Natural killer cell treated with Interleukin-12 subunit alpha and Interleukin-12 subunit beta and Interleukin-15 and Interleukin-18, amount 100 ng/mL, for 72 hours (primary cell): ENCODE data around the gene PRELID2. TPM values are rescaled to one million over a fixed set of nuclear protein-coding genes. Genes with fewer than 3 reads are reported as not detected.
"Not testable (repeated sequence)": the region's sequence is repeated elsewhere in the genome, so short reads cannot be mapped to it uniquely, and the experiment has no call there.

Experiments
- ATAC-seq, 2 donors: fragments of 150-1000 bp; cut with Tn5 transposase in 1 of 2; sonication (Bioruptor Pico), chemical (Tn5 transposase) in 1 of 2; 2 replicates each; pipeline ENCODE4 v1.10.0; 2021
- DNase-seq: peaks from one replicate; pipeline ENCODE4 v3.0.0; 2022; ENCODE audit warnings: low spot score
- H3K27ac Mint-ChIP-seq, 2 donors: 1 replicate in 1 of 2; 2 replicates in 1 of 2; pipeline ENCODE4 v1.8.0; 2022; ENCODE audit warnings: mixed read lengths in 2 of 2, mild to moderate bottlenecking in 1 of 2, moderate library complexity in 1 of 2
- H3K27me3 Mint-ChIP-seq, 2 donors: 1 replicate in 1 of 2; 2 replicates in 1 of 2; pipeline ENCODE4 v1.8.0; 2022; ENCODE audit warnings: mixed read lengths in 2 of 2
- H3K36me3 Mint-ChIP-seq: one replicate; pipeline ENCODE4 v1.8.0; 2022; ENCODE audit warnings: mixed read lengths
- H3K4me1 Mint-ChIP-seq, 2 donors: 1 replicate in 1 of 2; 2 replicates in 1 of 2; pipeline ENCODE4 v1.8.0; 2022; ENCODE audit warnings: low read depth in 2 of 2, mixed read lengths in 2 of 2, mild to moderate bottlenecking in 1 of 2
- H3K4me3 Mint-ChIP-seq: one replicate; pipeline ENCODE4 v1.8.0; 2022; ENCODE audit warnings: mixed read lengths
- H3K9me3 Mint-ChIP-seq: 2 replicates; pipeline ENCODE4 v1.8.0; 2022; ENCODE audit warnings: mixed read lengths
- total RNA-seq, 2 donors: library from RNA; stranded (reverse); gene quantifications; one replicate each; pipeline ENCODE4 v1.2.3, GENCODE V29; 2022

PRELID2 gene
- total RNA-seq, result 1 to 10 TPM; 3.3 to 7.9 TPM

DNA sequence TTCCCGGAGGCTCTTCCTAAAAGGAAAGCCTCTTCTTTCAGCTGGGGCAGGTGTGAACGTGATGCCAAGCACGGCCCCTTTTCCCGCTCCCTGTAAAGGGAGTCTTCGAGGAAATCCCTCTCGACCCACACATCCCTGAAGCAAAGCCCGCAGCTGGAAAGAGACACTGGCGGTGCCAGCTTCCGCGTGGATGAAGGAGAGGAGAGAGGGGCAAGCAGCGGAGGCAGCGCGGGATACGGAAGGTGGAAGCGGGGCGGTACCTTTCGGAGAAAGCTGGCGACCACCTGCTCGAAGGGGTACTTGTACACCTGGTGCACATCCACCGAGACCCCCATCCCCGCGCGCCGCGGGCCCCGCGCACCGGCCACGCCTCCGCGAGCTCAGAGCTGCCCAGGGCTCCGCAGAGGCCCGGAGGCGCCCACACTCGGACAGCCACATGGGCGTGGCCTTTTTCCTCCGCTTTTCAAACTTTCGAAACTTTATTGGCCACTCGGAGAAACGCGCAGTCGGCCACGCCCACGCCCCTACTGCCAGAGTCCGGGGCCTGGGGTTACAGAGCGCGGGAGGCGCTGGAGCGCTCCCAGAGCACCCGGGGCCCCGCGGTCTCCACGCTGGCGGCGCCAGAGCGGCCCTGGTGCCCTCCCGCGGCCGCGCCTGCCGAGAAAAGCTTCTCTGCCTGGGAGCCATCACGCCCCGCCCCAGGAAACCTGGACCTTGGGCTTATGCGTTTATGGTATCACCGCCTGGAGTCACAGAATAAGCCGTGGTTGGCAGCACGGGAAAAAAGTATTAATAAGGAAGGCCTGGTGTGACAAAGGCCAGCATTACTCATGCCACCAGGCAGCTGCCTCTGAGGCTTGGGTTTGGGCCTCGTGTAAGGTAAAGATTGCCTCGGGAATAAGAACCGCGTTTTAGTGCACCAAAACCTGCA, at the start of gene PRELID2:
PRELID2 (minus strand) TSS at position 426 of the 931 bp plus-strand sequence; CDS start at position 335, 91 bp downstream.
- no peak within 1 kb of the TSS for H3K27ac Mint-ChIP-seq
- ATAC-seq (peak; percentile 90 to 93), DNase-seq (peak; percentile 86)
- peaks cover 12 to 22% of the 10 kb centered on the region in 2 donors for H3K4me1 Mint-ChIP-seq
- no peaks in the 10 kb centered on the region for H3K9me3 Mint-ChIP-seq
- peak within 1 kb of the TSS; percentile 69 for H3K4me3 Mint-ChIP-seq
- no peaks in the 10 kb centered on the region for H3K36me3 Mint-ChIP-seq
- peaks cover 3 to 7% of the 10 kb centered on the region in 2 donors for H3K27me3 Mint-ChIP-seq

DNA sequence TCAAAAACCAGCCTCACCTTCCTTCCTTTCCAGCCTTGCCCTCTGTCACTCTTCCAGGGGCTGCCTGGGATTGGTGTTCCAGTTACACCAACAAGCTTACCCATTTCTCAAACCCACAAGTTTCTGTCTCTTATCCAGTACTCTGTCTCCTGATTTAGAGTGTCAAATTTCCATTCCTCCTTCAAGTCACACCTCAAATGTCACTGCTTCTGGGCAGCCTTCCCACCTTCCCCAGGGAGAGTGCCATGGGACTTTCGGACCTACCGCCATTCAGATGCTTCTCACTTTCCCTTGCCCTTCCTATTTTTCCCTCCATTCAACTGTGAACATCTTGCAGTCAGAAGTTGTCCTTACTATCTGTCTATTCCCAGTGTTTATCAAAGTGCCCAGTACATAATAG, 39.6 kb upstream of the PRELID2 start:
- no peak for DNase-seq
- H3K27me3 Mint-ChIP-seq, result peaks cover 8 to 25% of the 10 kb centered on the region in 2 donors
- H3K9me3 Mint-ChIP-seq, result peaks cover under 1% of the 10 kb centered on the region
- no peaks in the 10 kb centered on the region for H3K36me3 Mint-ChIP-seq
- no peaks in the 10 kb centered on the region for H3K4me1 Mint-ChIP-seq
- no peak overlapping the region for H3K4me3 Mint-ChIP-seq
- no peak for ATAC-seq
- no peak overlapping the region for H3K27ac Mint-ChIP-seq

DNA sequence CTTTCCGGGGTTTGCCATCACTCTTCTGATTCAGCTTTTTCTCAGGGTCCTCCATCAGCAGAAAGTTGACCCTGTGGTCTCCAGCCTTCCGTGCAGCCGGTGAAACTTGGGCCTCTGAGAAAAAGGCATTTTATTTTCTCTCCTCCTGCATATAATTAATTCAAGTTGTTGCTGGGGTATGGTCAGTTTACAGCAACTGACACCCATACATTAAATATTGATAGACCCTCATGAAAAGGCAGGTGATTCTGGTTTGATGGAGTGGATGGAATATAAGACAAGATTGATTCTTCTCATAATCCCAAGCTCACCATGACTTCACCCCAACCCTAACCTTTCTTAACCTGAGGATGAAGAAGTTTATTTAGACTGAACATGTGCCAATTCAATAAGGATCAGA, 37.8 kb upstream of the PRELID2 start, which contains the start of gene GRXCR2:
GRXCR2 (minus strand) TSS at position 101 of the 400 bp plus-strand sequence; CDS start at position 55, 46 bp downstream.
- Mint-ChIP-seq H3K9me3 (no peaks in the 10 kb centered on the region), H3K27me3 (peaks cover 6 to 16% of the 10 kb centered on the region in 2 donors), H3K4me1 (no peaks in the 10 kb centered on the region), H3K27ac (no peak within 1 kb of the TSS), H3K36me3 (no peaks in the 10 kb centered on the region), H3K4me3 (no peak within 1 kb of the TSS)
- no peak for ATAC-seq
- no peak for DNase-seq

GRCh38 chr5:145872486-145872885, 37.3 kb upstream of the PRELID2 start:
- peaks cover 6 to 15% of the 10 kb centered on the region in 2 donors for H3K27me3 Mint-ChIP-seq
- H3K4me1 Mint-ChIP-seq, result no peaks in the 10 kb centered on the region

DNA sequence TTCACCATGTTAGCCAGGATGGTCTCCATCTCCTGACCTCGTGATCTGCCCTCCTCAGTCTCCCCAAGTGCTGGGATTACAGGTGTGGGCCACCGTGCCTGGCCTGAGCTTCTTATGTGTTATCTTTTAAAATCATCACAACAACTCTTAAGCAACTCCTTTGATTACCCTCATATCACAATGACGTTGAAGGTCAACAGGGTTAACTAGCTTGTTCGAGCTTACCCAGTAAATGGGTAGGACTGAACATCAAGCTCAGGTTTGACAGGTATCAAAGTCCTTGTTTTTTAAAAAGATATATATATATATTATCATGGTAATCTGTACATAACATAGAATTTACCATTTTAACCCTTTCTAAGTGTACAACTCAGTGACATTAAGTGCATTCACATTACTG, 34.6 kb upstream of the PRELID2 start:
- no peak overlapping the region for H3K27ac Mint-ChIP-seq
- H3K27me3 Mint-ChIP-seq, result peaks cover 5 to 16% of the 10 kb centered on the region in 2 donors
- H3K4me1 Mint-ChIP-seq, result no peaks in the 10 kb centered on the region
- H3K4me3 Mint-ChIP-seq, result no peak overlapping the region
- DNase-seq (no peak), ATAC-seq (no peak)
- no peaks in the 10 kb centered on the region for H3K36me3 Mint-ChIP-seq
- no peaks in the 10 kb centered on the region for H3K9me3 Mint-ChIP-seq

More at GRCh38 chr5:145872486-145872885, 37.3 kb upstream of the PRELID2 start:
- ATAC-seq (no peak), DNase-seq (no peak)
- Mint-ChIP-seq H3K4me3 (no peak overlapping the region), H3K27ac (no peak overlapping the region), H3K36me3 (no peaks in the 10 kb centered on the region), H3K9me3 (no peaks in the 10 kb centered on the region)

DNA sequence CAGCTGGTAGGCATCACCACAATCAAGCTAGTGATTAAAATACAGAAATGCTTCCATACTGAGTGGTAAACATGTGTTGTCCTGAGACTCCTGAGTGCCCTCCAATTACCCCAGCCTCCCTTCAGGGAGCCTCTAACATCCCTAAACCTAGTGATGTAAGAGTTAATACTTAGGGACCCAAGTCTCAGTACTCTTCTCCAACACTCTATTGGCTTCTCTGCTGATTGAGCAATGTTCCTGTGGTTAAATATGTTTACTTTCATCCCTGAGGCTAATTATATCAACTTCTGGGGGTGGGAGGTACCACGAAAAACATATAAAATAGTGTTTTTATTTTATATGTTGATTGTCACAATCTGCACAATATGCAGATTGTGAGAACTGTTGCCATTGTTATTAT, 32.7 kb upstream of the PRELID2 start:
- DNase-seq (no peak), ATAC-seq (no peak)
- peaks cover 5 to 13% of the 10 kb centered on the region in 2 donors for H3K27me3 Mint-ChIP-seq
- H3K27ac Mint-ChIP-seq, result no peak overlapping the region
- no peaks in the 10 kb centered on the region for H3K9me3 Mint-ChIP-seq
- H3K36me3 Mint-ChIP-seq, result no peaks in the 10 kb centered on the region
- H3K4me3 Mint-ChIP-seq, result no peak overlapping the region
- no peaks in the 10 kb centered on the region for H3K4me1 Mint-ChIP-seq

GRCh38 chr5:145864432-145864831, 29.3 kb upstream of the PRELID2 start:
- not testable (repeated sequence) for H3K27ac Mint-ChIP-seq, H3K4me3 Mint-ChIP-seq, H3K4me1 Mint-ChIP-seq, H3K9me3 Mint-ChIP-seq, ATAC-seq, DNase-seq, H3K36me3 Mint-ChIP-seq
- H3K27me3 Mint-ChIP-seq, result peaks cover 7 to 14% of the 10 kb centered on the region in 2 donors

DNA sequence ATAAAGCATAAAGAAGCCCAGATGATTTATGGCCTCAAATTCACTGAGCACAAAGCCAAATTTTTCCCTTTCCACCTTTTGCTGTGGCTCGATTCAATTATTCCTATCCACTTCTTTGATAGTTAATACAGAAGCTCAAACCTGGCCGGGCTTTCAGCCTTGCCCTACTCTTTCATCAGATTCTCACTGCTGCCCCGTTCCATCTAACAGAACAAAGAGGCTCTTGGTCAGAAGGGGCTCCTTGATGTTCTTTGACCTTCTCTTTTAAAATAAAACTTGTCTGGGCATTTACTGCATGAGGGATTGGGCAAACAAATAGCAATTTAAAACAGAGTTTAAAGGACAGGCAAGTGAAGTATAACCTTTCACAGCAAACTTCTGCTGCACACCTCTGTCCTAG, 27.9 kb upstream of the PRELID2 start:
- H3K36me3 Mint-ChIP-seq, result no peaks in the 10 kb centered on the region
- no peaks in the 10 kb centered on the region for H3K4me1 Mint-ChIP-seq
- H3K4me3 Mint-ChIP-seq, result no peak overlapping the region
- ATAC-seq (no peak), DNase-seq (no peak)
- no peaks in the 10 kb centered on the region for H3K9me3 Mint-ChIP-seq
- H3K27me3 Mint-ChIP-seq, result peaks cover 7 to 14% of the 10 kb centered on the region in 2 donors
- H3K27ac Mint-ChIP-seq, result no peak overlapping the region

- H3K4me3 Mint-ChIP-seq, result no peak overlapping the region
- DNase-seq (no peak), ATAC-seq (no peak)
- no peak overlapping the region for H3K27ac Mint-ChIP-seq
- H3K27me3 Mint-ChIP-seq, result peaks cover 3 to 16% of the 10 kb centered on the region in 2 donors
- H3K9me3 Mint-ChIP-seq, result no peaks in the 10 kb centered on the region
- H3K36me3 Mint-ChIP-seq, result no peaks in the 10 kb centered on the region
- peaks cover 0 to 8% of the 10 kb centered on the region in 2 donors for H3K4me1 Mint-ChIP-seq
Measured at GRCh38 chr5:145859897-145860296, 24.8 kb upstream of the PRELID2 start.

- H3K9me3 Mint-ChIP-seq, result no peaks in the 10 kb centered on the region
- H3K4me1 Mint-ChIP-seq, result peaks cover 0 to 11% of the 10 kb centered on the region in 2 donors
- H3K4me3 Mint-ChIP-seq, result no peak overlapping the region
- no peak overlapping the region for H3K27ac Mint-ChIP-seq
- no peaks in the 10 kb centered on the region for H3K36me3 Mint-ChIP-seq
- H3K27me3 Mint-ChIP-seq, result peaks cover 0 to 12% of the 10 kb centered on the region in 2 donors
- ATAC-seq (no peak), DNase-seq (no peak)
Measured at GRCh38 chr5:145859453-145859852, 24.3 kb upstream of the PRELID2 start.

DNA sequence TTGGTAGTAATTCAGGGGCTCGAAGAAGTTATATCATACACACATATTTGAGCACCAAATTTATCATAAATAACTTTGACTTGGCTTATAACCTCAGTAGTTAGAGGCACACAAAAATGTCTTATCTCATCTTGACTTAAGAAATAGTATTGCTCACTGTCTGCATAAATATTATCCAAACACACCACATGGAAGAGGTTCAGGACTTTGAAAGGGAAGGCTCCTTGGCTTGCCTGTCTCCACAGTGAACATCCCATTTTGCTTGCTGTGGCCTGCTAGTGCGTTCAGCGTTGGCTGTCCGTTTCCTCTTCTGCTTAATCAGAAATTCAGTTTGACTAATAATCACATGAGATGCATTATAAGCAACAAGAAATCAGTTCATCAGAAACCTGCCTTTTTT, 23.8 kb upstream of the PRELID2 start:
- Mint-ChIP-seq H3K4me1 (peaks cover 0 to 11% of the 10 kb centered on the region in 2 donors), H3K36me3 (no peaks in the 10 kb centered on the region), H3K9me3 (no peaks in the 10 kb centered on the region), H3K27me3 (peaks cover 0 to 12% of the 10 kb centered on the region in 2 donors), H3K4me3 (no peak overlapping the region), H3K27ac (no peak overlapping the region)
- ATAC-seq (no peak), DNase-seq (no peak)

- Mint-ChIP-seq H3K27me3 (peaks cover 0 to 9% of the 10 kb centered on the region in 2 donors), H3K9me3 (no peaks in the 10 kb centered on the region), H3K27ac (no peak overlapping the region), H3K4me1 (peaks cover 0 to 11% of the 10 kb centered on the region in 2 donors), H3K4me3 (no peak overlapping the region), H3K36me3 (no peaks in the 10 kb centered on the region)
- DNase-seq (no peak), ATAC-seq (peak; percentile 31 to 55)
Measured at GRCh38 chr5:145856285-145856818, 21.2 kb upstream of the PRELID2 start.

DNA sequence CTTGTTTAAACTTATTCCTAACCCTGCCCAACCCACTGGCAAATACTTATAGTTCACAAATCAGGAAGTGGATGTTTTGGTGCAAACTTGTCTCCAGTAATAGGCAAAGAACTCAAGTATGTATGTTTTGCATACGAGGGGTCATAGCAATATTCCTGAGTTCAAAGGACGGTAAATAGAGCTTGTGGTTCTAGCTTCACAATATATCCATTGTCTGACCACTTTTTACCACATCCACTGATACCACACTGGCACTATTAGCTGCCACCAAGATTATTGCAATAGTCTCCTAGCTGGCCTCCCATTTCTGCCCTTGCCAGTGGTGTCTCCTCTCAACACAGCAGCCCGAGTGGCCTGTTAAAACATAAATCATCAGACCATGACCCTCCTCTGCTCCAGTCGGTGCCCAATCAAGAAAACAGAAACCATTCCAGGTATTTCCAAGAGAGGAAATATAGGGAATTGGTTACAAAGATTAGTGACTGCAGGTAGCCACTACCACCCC, 20.7 kb upstream of the PRELID2 start:
- peaks cover 0 to 3% of the 10 kb centered on the region in 2 donors for H3K27me3 Mint-ChIP-seq
- DNase-seq (no peak), ATAC-seq (no peak)
- H3K9me3 Mint-ChIP-seq, result no peaks in the 10 kb centered on the region
- H3K4me1 Mint-ChIP-seq, result peaks cover 0 to 11% of the 10 kb centered on the region in 2 donors
- no peaks in the 10 kb centered on the region for H3K36me3 Mint-ChIP-seq
- H3K4me3 Mint-ChIP-seq, result no peak overlapping the region
- no peak overlapping the region for H3K27ac Mint-ChIP-seq
